GM18526 (cell line): ENCODE data around the gene ADAMTS17.

Source experiments
- POLR2A ChIP-seq: IDR thresholded peaks from 3 replicates; pipeline ENCODE4 v1.6.1; 2011; ENCODE audit not compliant: insufficient read length; ENCODE audit errors: extremely low read depth

ADAMTS17 gene

GRCh38 chr15:99967841-99968371, 373.9 kb downstream of the ADAMTS17 start:
- TF ChIP-seq POLR2A = no peak

DNA sequence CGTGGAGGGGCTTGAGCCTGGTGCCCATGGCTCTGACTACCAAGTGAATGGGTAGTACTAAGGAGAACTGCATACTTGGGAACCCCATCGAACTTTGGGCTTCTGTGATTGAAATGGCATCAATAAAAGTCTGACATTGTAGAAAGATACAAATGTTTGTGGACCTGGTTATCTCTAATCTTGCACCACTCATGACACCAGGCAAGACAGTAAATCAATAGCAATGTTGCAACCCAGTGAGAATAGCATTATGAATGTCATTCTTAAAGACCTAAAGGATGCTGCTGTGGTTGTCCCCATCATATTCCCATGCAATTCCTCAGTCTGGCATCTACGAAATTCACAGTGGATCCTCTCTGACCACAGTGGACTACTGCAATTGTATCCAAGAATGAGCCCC, 375.0 kb downstream of the ADAMTS17 start:
- no peak for TF ChIP-seq POLR2A

- TF ChIP-seq POLR2A = no peak
These were observed 376.4 kb downstream of the ADAMTS17 start for GRCh38 chr15:99965376-99965775.

- no peak for TF ChIP-seq POLR2A
These were observed 377.8 kb downstream of the ADAMTS17 start for GRCh38 chr15:99963976-99964375.

DNA sequence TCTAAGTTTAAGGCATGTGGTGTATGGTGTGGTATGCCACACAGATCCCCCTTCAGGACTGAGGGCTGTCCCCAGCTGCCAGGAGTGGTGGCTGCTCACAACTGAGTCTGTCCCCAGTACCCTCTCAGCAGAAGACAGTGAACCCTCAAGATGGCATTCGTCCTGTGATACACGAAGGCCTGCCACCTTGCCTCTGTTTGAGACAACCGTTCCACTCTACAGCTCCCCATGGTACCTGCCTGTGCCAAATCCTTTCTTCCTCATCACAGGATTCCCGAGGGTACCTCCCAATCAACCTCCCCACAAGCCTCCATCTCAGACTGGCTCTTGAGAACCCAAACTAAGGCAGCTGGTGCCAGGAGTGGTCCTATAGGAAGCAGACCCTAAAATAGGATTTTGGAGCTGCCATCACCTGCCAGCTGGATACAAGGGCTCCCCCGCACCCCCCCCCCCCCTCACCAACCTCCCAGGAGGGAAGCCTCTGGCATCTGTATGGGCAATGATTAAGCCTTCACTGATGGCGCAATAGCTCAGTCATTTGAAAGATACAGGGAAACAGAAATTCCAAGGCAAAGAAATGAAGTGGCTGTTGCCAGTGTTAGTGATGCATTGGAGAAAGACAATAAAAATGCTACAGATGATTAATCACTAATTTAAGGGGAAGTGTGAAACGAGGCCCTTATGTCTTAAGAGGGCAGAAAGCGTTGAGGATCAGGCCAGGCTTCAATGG, 378.5 kb downstream of the ADAMTS17 start:
- no peak for TF ChIP-seq POLR2A

DNA sequence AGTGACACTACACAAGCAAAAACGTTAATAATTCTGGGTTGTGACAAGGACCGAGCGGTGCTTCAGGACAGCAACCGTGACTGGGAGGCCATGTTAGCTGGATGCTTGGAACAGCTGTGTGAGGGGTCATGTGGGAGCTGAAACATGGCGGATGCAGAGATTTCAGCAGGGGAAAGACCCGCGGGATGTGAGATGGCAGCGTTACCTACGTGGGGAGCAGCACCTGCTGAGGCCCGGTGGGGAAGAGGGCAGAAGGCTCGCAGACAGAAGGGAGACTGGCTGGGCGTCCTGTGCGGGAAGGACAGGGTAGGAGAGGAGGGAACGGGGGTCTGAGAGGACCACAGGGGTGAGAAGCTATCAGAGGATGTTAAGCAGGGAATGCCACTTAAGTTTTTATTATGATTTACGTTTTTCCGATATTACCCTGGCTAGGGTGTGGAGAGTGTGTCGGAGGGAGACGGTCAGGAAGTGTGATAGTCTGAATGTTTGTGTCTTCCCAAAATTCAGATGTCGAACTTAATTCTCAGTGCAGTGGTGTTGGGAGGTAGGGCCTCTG, 379.7 kb downstream of the ADAMTS17 start:
- TF ChIP-seq POLR2A = no peak

- no peak for TF ChIP-seq POLR2A
These were observed 380.7 kb downstream of the ADAMTS17 start for GRCh38 chr15:99961011-99961441.

DNA sequence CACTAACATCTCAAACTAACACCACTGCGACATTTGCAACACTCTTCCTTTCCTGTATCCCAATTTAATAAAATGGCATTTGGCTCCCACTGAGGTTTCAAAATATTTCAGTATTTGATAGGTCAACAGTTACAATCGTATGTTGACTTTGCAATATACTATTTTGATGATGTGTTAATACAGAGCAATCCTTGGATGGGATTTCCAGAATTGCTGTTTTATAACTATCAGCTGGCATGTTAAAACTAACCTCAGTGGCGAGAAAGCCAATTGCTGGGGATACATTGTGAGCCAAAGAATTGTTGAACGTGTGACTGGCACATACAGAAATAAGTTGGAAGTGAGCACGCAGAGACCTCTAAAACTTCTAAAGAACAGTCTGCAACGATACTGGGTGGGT, 382.4 kb downstream of the ADAMTS17 start:
- no peak for TF ChIP-seq POLR2A

DNA sequence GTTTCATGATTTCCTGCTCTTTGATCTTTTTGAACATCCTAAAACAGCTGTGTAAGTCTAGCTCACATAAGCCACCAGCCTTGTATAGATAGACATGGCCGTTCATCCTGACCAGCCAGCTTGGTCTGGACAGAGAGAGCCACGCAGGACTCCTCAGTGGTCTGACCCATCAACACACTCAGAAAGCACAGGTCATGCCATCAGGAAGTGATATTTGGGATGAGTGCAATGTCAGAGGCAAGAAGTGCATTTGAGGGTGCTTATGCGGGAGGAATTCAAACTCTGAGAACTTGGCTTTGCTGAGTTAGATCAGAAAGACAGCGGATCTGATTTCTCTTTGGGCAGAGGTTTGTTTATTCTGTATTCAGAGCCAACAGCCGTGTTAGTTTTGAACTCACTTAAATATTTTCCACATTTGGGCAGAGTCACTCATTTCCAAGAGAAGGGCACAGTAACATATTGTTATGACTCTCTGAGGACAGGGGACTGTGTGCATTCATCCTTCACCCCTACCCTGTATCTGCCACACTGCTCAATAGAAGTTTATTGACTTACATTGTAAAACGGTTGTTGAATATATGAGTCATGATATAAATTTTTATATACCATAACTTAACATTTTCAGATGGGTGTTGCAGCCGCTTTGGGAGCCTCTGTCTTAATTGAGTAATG, 383.2 kb downstream of the ADAMTS17 start:
- TF ChIP-seq POLR2A = no peak

- no peak for TF ChIP-seq POLR2A
These were observed 384.1 kb downstream of the ADAMTS17 start for GRCh38 chr15:99957642-99958013.

DNA sequence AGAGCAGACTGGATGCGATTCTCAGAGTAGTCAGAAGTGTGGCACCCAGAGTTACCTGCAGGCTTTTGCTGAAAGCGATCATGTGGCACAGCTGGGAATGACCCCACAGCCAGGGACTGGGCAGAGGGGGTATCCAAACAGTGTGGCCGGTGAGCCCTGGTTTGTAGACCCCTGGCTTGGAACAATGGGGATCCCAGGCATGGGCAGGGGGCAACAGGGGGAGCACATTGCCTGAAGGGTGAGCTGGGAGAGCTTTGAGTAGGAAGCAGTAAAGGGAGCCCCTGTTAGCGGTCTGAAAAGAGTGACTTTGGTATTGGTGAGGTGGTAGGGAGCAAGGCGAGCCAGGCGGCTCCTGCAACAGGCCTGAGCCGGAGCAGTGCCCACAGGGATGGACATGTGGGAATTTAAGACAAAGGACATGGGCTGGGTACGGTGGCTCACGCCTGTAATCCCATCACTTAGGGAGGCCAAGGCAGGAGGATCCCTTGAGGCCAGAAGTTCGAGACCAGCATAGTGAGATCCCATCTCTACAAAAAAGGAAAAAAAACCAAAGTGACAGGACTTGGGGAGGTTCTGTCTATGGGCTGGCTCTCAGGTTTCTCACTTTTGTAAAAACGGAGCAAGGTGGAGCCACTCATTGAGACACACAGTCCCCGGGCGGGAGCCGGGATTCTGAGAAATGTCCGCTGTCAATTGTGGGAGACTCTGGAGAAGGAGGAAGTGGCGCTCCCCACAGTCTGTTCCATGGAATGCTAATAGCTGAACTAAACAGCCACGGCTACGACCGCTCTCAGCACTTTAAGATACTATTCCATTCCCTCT, 384.7 kb downstream of the ADAMTS17 start:
- TF ChIP-seq POLR2A = no peak

GRCh38 chr15:99956022-99956775, 385.6 kb downstream of the ADAMTS17 start:
- TF ChIP-seq POLR2A = no peak

DNA sequence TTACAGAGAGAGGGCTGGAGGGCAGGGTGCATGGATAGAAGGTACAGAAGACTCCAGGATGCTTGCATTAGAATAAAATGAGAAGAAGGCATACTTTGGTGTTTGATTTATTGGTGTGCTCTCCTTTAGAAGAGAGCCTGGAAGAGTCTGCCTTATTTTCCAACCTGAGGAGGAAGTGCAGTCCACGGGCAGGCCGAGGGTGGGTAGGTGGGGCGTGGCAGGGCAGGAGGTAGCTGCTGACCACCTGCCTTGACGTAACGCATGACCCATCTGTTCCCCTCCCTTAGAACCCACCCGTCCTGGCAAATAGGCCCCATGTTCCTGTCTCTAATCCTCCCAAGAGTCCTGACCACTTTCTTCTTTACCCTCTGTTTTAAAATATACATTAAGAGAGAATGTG, 386.2 kb downstream of the ADAMTS17 start:
- TF ChIP-seq POLR2A = no peak

- TF ChIP-seq POLR2A = no peak
These were observed 386.6 kb downstream of the ADAMTS17 start for GRCh38 chr15:99955181-99955525.
